Measurements from ENCODE around the gene METTL1.

GRCh38 chr12:57722716-57723629, 48.9 kb downstream of the METTL1 start:
- TF ChIP-seq EP300 (IDR thresholded peaks at IDR 0.05), result no peak
- TF ChIP-seq CTCF (IDR thresholded peaks at IDR 0.05), result no peak
